ENCODE measurements around the gene PAN2. TPM values are rescaled to one million over a fixed set of nuclear protein-coding genes. Genes with fewer than 3 reads are reported as not detected.

PAN2 gene
- total and polyA plus RNA-seq, 2 donors from 2014 or later = 27.1 to 83.0 TPM

DNA sequence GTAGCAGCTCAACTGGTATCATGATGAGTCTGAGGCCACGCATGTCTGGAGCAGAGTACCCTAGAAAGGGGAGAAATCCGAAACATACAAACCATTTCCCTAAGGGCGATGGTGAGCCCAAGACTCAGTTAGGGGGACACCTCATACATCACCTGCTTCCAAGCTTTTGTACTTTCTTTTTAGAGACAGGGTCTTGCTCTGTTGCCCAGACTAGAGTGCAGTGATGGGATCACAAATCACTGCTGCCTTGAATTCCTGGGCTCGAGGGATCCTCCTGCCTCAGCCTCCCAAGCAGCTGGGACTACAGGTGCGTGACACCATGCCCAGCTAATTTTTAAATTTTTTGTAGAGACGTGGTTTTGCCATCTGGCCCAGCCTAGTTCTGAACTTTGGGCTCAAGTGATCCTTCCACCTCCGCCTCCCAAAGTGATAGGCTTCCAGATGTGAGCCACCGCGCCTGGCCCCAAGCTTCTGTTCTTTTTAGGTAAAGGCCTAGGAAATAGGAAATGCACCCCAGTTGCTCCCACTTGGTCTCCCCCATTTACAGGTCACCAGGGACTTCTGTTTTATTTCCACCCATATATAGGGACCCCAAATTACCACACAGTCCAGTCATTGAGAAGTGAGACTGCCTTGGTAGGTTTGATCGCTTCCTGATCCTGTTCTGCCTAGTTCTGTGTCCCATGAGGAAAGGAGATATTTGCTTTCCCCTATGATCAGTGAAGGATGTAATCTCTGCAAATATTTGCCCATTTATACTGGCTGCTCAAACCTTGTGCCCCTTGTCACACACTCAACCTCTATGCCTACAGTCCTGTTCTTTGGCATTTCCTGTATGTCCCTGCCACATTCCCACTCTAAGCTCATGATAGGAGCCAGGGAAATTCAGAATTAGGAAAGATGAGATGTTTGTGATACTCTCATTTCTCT lies 28.6 kb upstream of the PAN2 start, which contains the start of gene APOF:
Gene APOF, minus strand, starts transcription at position 728 of the 930 bp plus-strand sequence. Its CDS starts 112 bp downstream, at position 616.
- H3K36me3 ChIP-seq (ENCODE audit: control insufficient read depth in 2 of 3, insufficient read depth in 3 of 3, low read length in 3 of 3) = no peaks in the 10 kb centered on the region
- H3K4me1 ChIP-seq (ENCODE audit: control insufficient read depth in 2 of 3, insufficient read depth in 2 of 3, low read depth in 1 of 3, low read length in 3 of 3) = peaks cover 0 to 4% (median 3%) of the 10 kb centered on the region in 3 donors
- no peak within 1 kb of the TSS for H3K9ac ChIP-seq (ENCODE audit: low read length in 3 of 3)
- H3K27me3 ChIP-seq (ENCODE audit: control insufficient read depth, insufficient read depth, low read length) = no peaks in the 10 kb centered on the region
- no peak within 1 kb of the TSS for H3K4me3 ChIP-seq (ENCODE audit: low read length in 3 of 3)
- TF ChIP-seq, protein P1, sequence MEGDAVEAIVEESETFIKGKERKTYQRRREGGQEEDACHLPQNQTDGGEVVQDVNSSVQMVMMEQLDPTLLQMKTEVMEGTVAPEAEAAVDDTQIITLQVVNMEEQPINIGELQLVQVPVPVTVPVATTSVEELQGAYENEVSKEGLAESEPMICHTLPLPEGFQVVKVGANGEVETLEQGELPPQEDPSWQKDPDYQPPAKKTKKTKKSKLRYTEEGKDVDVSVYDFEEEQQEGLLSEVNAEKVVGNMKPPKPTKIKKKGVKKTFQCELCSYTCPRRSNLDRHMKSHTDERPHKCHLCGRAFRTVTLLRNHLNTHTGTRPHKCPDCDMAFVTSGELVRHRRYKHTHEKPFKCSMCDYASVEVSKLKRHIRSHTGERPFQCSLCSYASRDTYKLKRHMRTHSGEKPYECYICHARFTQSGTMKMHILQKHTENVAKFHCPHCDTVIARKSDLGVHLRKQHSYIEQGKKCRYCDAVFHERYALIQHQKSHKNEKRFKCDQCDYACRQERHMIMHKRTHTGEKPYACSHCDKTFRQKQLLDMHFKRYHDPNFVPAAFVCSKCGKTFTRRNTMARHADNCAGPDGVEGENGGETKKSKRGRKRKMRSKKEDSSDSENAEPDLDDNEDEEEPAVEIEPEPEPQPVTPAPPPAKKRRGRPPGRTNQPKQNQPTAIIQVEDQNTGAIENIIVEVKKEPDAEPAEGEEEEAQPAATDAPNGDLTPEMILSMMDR (IDR thresholded peaks at IDR 0.05; ENCODE audit: borderline replicate concordance, extremely low read depth, insufficient read depth) = no peak
- intact Hi-C loops (cut with DNase I) = no loop called here
- H3K9me3 ChIP-seq (ENCODE audit: control insufficient read depth in 2 of 3, insufficient read depth in 1 of 3, low read length in 3 of 3) = no peaks in the 10 kb centered on the region
- no peak for FAIRE-seq
- DNase-seq = no peak
- H3K27ac ChIP-seq (ENCODE audit: low read depth in 2 of 2, low read length in 2 of 2) = no peak within 1 kb of the TSS

DNA sequence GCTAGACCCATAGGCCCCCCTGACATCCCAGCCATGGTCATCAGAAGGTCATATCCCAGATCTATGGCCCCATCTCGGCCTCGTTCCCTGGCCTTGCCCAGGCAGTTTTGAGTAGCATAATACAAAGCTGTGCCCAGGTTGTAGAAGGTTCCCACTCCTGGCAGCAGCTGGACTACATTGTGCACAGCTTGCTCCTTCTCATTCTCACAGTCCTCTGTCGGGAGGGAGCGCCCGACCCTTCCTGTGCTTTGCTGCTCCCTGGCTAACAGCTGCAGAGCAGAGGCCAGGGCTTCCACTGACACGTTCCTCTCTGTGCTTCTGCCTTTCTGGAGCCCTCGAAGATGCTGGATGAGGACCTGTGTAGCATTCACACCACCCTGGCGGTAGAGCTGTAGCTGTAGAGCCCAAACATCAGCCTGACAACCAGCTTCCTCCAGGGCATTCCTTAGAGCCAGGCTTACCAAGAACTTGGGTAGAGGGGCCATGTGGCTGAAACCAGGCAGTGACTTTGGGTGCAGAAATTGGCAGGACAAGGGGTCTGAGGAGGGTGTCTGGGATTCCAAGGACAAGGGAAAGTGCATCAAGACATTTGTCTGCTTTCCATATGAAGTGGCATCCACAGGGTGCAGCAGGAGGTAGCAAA lies 27.8 kb upstream of the PAN2 start:
- Histone ChIP-seq H3K27ac (ENCODE audit: low read depth in 2 of 2, low read length in 2 of 2) (no peak overlapping the region), H3K4me3 (ENCODE audit: low read length in 3 of 3) (peak overlapping the region in 1 of 3 donors; percentile 81), H3K9ac (ENCODE audit: low read length in 3 of 3) (no peak overlapping the region), H3K36me3 (ENCODE audit: control insufficient read depth in 2 of 3, insufficient read depth in 3 of 3, low read length in 3 of 3) (no peaks in the 10 kb centered on the region), H3K4me1 (ENCODE audit: control insufficient read depth in 2 of 3, insufficient read depth in 2 of 3, low read depth in 1 of 3, low read length in 3 of 3) (peaks cover 0 to 4% (median 3%) of the 10 kb centered on the region in 3 donors), H3K27me3 (ENCODE audit: control insufficient read depth, insufficient read depth, low read length) (no peaks in the 10 kb centered on the region), H3K9me3 (ENCODE audit: control insufficient read depth in 2 of 3, insufficient read depth in 1 of 3, low read length in 3 of 3) (no peaks in the 10 kb centered on the region)
- DNase-seq (no peak), FAIRE-seq (no peak)
- intact Hi-C loops (cut with DNase I) = no loop called here
- TF ChIP-seq, protein P1 (IDR thresholded peaks at IDR 0.05; ENCODE audit: borderline replicate concordance, extremely low read depth, insufficient read depth) = no peak

DNA sequence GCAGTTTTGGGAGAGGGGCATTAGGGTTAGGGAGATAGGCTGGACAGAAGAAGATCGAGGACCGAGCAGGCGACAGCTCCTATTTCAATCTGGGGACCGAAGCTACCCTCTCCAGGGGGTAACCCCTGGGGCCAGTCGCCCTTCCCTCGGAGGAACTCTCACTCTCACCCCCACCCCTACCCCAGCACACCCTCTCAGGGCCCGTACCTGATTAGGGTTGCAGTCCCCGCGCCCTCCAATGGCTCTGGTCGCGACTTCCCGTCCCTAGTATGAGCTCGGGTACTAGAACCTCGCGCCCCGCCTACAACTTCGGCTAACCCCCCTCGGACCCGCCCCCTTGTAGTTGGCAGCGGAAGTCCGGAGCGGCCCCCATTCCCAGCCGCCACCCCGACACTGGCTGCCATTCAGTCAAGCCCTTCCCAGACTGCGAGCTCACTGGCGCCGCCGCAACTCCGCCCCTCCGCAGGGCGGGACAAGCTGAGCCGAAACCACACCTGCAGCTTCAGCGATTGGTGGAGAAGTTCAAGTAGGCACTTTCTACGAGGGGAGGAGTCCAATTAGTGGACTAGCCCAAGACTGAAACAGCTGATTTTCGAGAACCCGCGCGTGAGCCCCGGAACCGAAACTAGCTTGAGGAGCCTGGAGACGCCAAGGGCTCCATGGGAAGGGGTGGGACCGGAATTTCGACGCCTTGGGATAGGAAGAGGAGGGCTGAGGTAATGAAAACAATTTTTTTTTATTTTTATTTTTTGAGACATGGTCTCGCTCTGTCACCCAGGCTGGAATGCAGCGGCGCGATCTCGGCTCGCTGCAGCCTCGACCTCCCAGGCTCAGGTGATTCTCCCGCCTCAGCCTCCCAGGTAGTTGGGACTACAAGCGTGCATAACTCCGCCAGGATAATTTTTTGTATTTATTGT lies 26.3 kb upstream of the PAN2 start, which contains the start of gene STAT2:
Gene STAT2, minus strand, starts transcription at position 257 of the 917 bp plus-strand sequence. CDS start 3,536 bp downstream, outside the sequence.
- DNase-seq = peak; percentile 100
- FAIRE-seq = peak; percentile 99
- H3K9ac ChIP-seq (ENCODE audit: low read length in 3 of 3) = peak within 1 kb of the TSS; percentile 65 to 92 (median 89)
- no peaks in the 10 kb centered on the region for H3K9me3 ChIP-seq (ENCODE audit: control insufficient read depth in 2 of 3, insufficient read depth in 1 of 3, low read length in 3 of 3)
- H3K4me3 ChIP-seq (ENCODE audit: low read length in 3 of 3) = peak within 1 kb of the TSS; percentile 86 to 97 (median 94)
- peak within 1 kb of the TSS; percentile 81 to 93 for H3K27ac ChIP-seq (ENCODE audit: low read depth in 2 of 2, low read length in 2 of 2)
- H3K4me1 ChIP-seq (ENCODE audit: control insufficient read depth in 2 of 3, insufficient read depth in 2 of 3, low read depth in 1 of 3, low read length in 3 of 3) = peaks cover 0 to 4% (median 3%) of the 10 kb centered on the region in 3 donors
- H3K27me3 ChIP-seq (ENCODE audit: control insufficient read depth, insufficient read depth, low read length) = no peaks in the 10 kb centered on the region
- intact Hi-C loops (cut with DNase I) = no loop called here
- TF ChIP-seq, protein P1 (IDR thresholded peaks at IDR 0.05; ENCODE audit: borderline replicate concordance, extremely low read depth, insufficient read depth) = peak; percentile 7
- peaks cover 3 to 12% (median 12%) of the 10 kb centered on the region in 3 donors for H3K36me3 ChIP-seq (ENCODE audit: control insufficient read depth in 2 of 3, insufficient read depth in 3 of 3, low read length in 3 of 3)

Measured in kidney (tissue), 14 donors.